Loucy (cell line): ENCODE results near the gene CPA3.

Source experiments
- H2AFZ ChIP-seq: fragments of 200-600 bp; sonication (generic); 2 replicates; pipeline ENCODE4 v1.6.0; 2016; ENCODE audit warnings: antibody characterized with exemption, mild to moderate bottlenecking, low read length, moderate library complexity
- H3F3A ChIP-seq: fragments of 200-600 bp; 2 replicates; pipeline ENCODE4 v1.6.0; 2016; ENCODE audit warnings: antibody characterized with exemption, low read depth, mild to moderate bottlenecking
- H3K27me3 ChIP-seq: fragments of 200-600 bp; sonication (generic); 2 replicates; pipeline ENCODE4 v1.6.1; 2014; ENCODE audit warnings: low read length, mild to moderate bottlenecking; ENCODE audit not compliant: insufficient read depth, poor library complexity, severe bottlenecking
- H3K36me3 ChIP-seq: fragments of 200-600 bp; sonication (generic); 2 replicates; pipeline ENCODE4 v1.6.1; 2016; ENCODE audit warnings: low read length; ENCODE audit not compliant: insufficient read depth
- H3K4me1 ChIP-seq: fragments of 200-600 bp; sonication (generic); 2 replicates; pipeline ENCODE4 v1.5.1; 2014; ENCODE audit warnings: low read length, mild to moderate bottlenecking; ENCODE audit not compliant: insufficient read depth, poor library complexity, severe bottlenecking
- H3K4me2 ChIP-seq: fragments of 200-600 bp; sonication (generic); 2 replicates; pipeline ENCODE4 v1.6.0; 2014; ENCODE audit warnings: antibody characterized with exemption, low read length, low read depth, mild to moderate bottlenecking; ENCODE audit not compliant: poor library complexity, severe bottlenecking
- H3K4me3 ChIP-seq: fragments of 200-600 bp; sonication (generic); 2 replicates; pipeline ENCODE4 v1.5.1; 2014; ENCODE audit warnings: low read length, mild to moderate bottlenecking, mixed read lengths; ENCODE audit not compliant: poor library complexity, severe bottlenecking
- H3K79me2 ChIP-seq: fragments of 200-600 bp; sonication (generic); 2 replicates; pipeline ENCODE4 v1.6.1; 2014; ENCODE audit warnings: low read length; ENCODE audit not compliant: insufficient read depth
- H3K9ac ChIP-seq: fragments of 200-600 bp; sonication (generic); 2 replicates; pipeline ENCODE4 v1.6.0; 2014; ENCODE audit warnings: mild to moderate bottlenecking, low read depth, low read length, moderate library complexity; ENCODE audit not compliant: poor library complexity, severe bottlenecking
- H3K9me2 ChIP-seq: fragments of 200-600 bp; sonication (generic); replicated peaks from 2 replicates; pipeline ENCODE4 v1.6.1; 2016; ENCODE audit warnings: low read depth, low read length, mixed read lengths
- H3K9me3 ChIP-seq: fragments of 200-600 bp; sonication (generic); 2 replicates; pipeline ENCODE4 v1.6.1; 2014; ENCODE audit warnings: mild to moderate bottlenecking, antibody characterized with exemption, low read length, low read depth; ENCODE audit not compliant: insufficient read depth
- H4K20me1 ChIP-seq: fragments of 200-600 bp; sonication (generic); 2 replicates; pipeline ENCODE4 v1.6.0; 2014; ENCODE audit warnings: antibody characterized with exemption, low read length, mild to moderate bottlenecking; ENCODE audit not compliant: insufficient read depth, poor library complexity, severe bottlenecking
- EZH2phosphoT487 ChIP-seq: fragments of 200-600 bp; IDR thresholded peaks from 2 replicates; pipeline ENCODE4 v1.6.1; 2018; ENCODE audit warnings: antibody characterized with exemption, mild to moderate bottlenecking, moderate library complexity, borderline replicate concordance
- TF ChIP-seq, protein P1 (sequence below): fragments of 200-600 bp; sonication (generic); conservative IDR thresholded peaks from 2 replicates; pipeline ENCODE4 v1.5.1; 2014; ENCODE audit warnings: mild to moderate bottlenecking, antibody characterized with exemption, low read length

CPA3 gene

GRCh38 chr3:148903941-148904340 lies 38.8 kb downstream of the CPA3 start:
- Histone ChIP-seq H3K36me3 (no peaks in the 10 kb centered on the region), H3K4me3 (no peak overlapping the region), H3K79me2 (no peaks in the 10 kb centered on the region), H3K4me1 (no peaks in the 10 kb centered on the region), H3K4me2 (no peak overlapping the region), H4K20me1 (no peaks in the 10 kb centered on the region), H3F3A (no peaks in the 10 kb centered on the region), H3K27me3 (no peaks in the 10 kb centered on the region), H3K9me2 (no peaks in the 10 kb centered on the region), H3K9me3 (no peaks in the 10 kb centered on the region), H3K9ac (no peak overlapping the region), H2AFZ (no peak overlapping the region)
- TF ChIP-seq EZH2phosphoT487, result no peak
- TF ChIP-seq, protein P1, sequence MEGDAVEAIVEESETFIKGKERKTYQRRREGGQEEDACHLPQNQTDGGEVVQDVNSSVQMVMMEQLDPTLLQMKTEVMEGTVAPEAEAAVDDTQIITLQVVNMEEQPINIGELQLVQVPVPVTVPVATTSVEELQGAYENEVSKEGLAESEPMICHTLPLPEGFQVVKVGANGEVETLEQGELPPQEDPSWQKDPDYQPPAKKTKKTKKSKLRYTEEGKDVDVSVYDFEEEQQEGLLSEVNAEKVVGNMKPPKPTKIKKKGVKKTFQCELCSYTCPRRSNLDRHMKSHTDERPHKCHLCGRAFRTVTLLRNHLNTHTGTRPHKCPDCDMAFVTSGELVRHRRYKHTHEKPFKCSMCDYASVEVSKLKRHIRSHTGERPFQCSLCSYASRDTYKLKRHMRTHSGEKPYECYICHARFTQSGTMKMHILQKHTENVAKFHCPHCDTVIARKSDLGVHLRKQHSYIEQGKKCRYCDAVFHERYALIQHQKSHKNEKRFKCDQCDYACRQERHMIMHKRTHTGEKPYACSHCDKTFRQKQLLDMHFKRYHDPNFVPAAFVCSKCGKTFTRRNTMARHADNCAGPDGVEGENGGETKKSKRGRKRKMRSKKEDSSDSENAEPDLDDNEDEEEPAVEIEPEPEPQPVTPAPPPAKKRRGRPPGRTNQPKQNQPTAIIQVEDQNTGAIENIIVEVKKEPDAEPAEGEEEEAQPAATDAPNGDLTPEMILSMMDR, result no peak

DNA sequence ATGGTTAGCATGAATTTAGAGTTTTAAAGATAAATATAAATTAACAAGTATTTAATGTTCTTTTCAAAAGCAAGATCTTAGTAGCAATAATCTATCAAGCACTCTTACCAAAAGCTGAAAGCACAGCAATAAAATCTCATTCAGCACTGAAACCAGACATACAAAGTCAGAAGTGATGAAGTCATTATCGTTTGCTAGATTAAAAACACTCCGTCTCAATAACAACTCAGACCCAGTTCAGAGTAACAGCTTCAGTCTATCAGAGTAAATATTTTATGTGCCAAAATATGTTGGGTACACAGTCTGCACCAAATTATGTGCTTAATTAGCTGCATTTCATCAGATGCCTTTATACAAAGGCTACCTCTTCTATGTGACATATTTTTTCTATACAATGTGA lies 41.6 kb downstream of the CPA3 start:
- no peaks in the 10 kb centered on the region for H3K79me2 ChIP-seq
- no peak overlapping the region for H2AFZ ChIP-seq
- no peaks in the 10 kb centered on the region for H3K9me3 ChIP-seq
- no peak overlapping the region for H3K9ac ChIP-seq
- no peaks in the 10 kb centered on the region for H4K20me1 ChIP-seq
- H3K4me3 ChIP-seq, result no peak overlapping the region
- H3K4me2 ChIP-seq, result no peak overlapping the region
- no peaks in the 10 kb centered on the region for H3K27me3 ChIP-seq
- no peak for TF ChIP-seq EZH2phosphoT487
- TF ChIP-seq, protein P1, result no peak
- H3K36me3 ChIP-seq, result no peaks in the 10 kb centered on the region
- H3F3A ChIP-seq, result no peaks in the 10 kb centered on the region
- no peaks in the 10 kb centered on the region for H3K9me2 ChIP-seq
- no peaks in the 10 kb centered on the region for H3K4me1 ChIP-seq

GRCh38 chr3:148911173-148911572 lies 46.1 kb downstream of the CPA3 start:
- Histone ChIP-seq H3K4me2 (no peak overlapping the region), H3K9me3 (no peaks in the 10 kb centered on the region), H3K36me3 (no peaks in the 10 kb centered on the region), H3K9me2 (no peaks in the 10 kb centered on the region), H3K4me3 (no peak overlapping the region), H4K20me1 (no peaks in the 10 kb centered on the region), H3K9ac (no peak overlapping the region), H3K4me1 (no peaks in the 10 kb centered on the region), H2AFZ (no peak overlapping the region; the same call in 1 of the 2 replicates), H3K27me3 (no peaks in the 10 kb centered on the region), H3F3A (no peaks in the 10 kb centered on the region), H3K79me2 (no peaks in the 10 kb centered on the region)
- TF ChIP-seq EZH2phosphoT487, result no peak
- TF ChIP-seq, protein P1, result no peak
